Hematopoietic multipotent progenitor cell treated with erythropoietin and hydrocortisone succinate and interleukin-3 and kit ligand, for 6 days (in vitro differentiated cells): ENCODE results near the gene TMSB10.
"Not testable (repeated sequence)": the region's sequence is repeated elsewhere in the genome, so short reads cannot be mapped to it uniquely, and the experiment has no call there.

ENCODE experiments used
- DNase-seq: peaks from one replicate; pipeline ENCODE4 v3.0.0-alpha.2; 2015

TMSB10 gene

DNA sequence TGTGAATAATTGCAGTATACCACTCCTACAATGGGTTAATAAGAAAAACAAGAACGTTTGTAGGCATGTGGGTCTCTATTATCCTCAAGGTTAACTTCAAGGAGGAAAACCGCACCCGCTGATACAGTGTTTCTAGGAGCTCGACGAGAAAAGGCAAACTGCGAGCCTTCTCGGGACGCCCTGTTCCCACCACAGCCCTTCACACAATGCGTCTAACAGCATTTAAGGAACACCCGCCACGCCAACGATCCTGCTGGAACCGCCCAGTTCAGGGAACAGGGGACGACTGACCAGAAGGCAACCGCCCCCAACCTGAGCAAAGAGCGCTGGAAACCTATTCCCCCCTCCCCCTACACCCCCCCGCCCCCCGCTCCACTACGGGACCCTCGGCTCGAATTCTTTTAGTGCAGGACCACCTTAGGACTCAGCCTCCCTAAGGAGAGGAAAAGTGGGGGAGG lies 710 bp upstream of the TMSB10 start:
- DNase-seq, result peak; percentile 67

DNA sequence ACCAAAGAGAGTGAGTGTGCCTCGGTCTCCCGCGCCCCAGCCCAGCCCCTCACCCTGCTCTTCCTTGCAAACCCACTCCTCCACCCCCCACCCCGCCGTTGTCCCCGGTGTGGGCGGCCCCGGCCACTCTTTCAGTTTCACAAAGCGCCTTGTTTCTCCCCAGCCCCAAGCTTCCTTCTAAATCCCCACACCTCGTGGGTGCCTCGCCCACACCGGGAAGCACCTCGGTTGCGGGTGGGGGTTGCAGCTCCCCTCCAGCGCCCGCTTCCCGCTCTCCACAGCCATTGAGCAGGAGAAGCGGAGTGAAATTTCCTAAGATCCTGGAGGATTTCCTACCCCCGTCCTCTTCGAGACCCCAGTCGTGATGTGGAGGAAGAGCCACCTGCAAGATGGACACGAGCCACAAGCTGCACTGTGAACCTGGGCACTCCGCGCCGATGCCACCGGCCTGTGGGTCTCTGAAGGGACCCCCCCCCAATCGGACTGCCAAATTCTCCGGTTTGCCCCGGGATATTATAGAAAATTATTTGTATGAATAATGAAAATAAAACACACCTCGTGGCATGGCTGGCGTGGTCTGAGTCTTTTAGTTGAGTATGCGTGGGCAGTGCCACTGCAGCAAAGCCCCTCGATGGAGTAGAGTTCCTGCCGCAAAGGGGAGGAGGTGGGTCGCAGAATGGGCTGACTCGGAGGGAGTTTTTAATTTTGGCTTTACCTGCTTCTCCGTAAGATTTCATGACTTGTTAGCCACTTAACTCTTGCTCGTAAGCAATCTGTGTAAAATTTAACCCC lies 848 bp downstream of the TMSB10 start:
- DNase-seq, result peak; percentile 36

DNA sequence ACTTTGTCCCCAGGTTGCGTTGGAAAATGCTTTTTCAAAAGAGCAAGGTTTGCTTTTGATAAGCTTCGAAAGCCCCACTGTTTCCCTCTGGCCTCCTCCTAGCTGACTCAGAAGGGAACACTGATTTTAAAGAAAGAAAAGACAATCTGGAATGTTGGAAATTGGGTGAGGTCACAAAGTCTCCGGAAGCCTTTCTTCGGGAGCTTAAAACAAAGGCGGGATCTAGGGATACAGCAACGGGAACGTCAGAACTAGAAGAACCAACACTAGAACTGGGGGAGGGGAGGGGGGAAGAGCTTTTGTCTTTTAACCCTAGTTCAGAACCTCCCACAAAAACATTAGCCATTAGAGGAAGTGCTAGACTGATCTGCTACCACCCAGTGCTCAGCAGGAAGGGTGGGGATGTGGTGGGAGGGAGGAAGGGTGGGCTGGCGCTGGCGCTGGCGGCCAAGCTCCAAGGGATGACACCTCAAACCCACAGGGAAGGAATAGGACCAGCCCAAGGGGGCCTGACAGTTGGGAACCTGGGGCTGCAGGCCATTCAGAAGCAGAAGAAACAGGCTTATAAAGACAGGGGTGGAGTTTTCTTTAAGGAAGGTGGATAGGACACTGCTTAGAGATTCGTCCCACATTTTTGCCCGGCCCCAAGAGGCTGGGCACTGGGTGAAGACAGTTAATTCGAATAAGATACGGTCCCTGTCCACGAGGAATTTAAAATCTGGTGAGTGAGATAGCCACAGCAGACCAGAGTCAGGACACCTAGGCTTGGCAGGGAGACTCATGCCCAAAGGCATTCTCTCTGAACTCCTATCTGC lies 1.7 kb downstream of the TMSB10 start:
- DNase-seq, result peak; percentile 88

DNA sequence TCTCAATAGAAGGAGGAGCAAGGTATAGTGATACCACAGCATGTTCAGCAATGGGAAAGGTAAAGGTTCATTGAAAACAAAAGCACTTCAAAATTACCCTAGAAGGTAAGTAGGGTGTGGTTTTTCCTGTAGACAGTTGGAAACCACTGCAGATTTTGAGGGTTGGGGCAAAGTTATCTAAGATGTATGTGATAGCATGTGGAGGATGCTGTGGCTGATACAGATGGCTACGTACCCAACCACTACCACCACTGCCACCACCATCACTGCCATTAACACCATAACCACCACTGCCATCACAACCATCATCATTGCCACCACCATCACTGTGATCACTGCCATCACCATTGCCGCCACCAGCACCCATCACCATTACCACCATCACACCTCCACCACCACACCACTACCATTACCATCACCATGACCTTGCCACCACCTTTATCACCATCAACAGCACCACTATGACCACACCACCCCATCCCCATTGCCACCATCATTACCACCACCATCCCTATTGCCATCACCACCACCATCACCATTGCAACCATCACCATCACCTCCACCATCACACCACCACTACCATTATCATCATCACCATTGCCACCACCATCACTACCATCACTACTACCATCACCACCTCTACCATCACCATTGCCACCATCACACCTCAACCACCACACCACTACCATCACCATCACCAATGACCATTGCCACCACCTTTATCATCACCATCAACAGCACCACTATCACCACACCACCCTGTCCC lies 3.7 kb downstream of the TMSB10 start:
- DNase-seq, result no peak

DNA sequence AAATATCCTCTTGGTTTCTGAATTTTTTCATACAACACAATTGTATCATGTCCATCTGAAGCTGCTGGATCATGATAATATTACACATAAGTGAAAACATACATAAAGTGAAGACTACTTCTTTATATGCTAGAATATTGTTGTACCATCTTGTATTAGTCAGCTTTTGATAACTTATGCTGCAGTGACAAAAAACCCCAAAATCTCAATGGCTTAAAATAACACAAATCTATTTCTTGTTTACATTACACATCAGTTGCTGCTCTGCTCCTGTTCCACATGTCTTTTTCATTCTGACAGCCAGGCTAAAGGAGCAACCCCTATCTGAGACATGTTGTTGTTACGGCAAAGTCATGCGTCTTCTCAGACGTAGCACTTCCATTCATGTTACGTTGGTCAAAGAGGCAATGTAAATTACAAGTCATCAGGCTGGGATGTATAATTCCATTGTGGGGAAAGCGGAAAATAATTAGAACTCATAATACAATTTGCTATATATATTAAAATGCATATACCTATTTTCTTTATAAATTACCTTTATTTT lies 5.8 kb downstream of the TMSB10 start:
- no peak for DNase-seq

DNA sequence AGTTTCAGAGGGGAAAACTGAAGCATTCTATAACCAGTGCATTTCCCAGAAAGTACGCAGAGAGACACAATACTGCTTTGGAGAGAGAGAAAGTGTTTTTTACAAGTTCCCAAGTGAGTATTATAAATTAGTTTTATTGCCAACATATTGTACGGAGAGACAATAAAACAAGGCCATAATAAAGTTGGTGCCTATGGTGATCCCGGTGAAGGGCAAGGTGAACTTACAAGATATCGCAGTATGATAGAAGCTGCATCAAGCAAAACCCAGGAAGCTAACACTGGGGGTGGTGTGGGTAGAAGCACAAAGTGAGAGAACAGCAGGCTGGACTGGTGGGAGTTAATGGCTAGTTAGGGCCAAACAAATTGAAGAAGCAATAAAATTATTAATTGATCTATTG lies 7.5 kb downstream of the TMSB10 start:
- no peak for DNase-seq

DNA sequence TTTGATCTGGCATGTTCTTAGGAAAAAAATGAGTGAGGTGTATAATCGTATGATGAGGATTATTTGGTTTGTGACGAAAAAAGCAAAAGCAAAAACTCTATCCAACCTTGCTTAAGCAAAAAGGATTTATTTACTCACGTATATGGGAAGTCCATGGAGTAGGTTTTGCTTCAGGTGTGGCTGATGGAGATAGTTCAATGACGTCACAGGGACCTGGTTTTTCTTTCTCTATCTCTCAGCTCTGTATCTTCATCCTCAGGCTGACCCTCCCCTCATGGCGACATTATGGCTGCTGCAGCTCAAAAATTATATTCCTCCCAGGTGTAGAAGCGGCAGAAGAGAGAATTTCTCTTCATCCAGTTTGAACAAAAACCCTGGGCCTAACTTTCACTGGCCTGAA lies 8.9 kb downstream of the TMSB10 start:
- no peak for DNase-seq

DNA sequence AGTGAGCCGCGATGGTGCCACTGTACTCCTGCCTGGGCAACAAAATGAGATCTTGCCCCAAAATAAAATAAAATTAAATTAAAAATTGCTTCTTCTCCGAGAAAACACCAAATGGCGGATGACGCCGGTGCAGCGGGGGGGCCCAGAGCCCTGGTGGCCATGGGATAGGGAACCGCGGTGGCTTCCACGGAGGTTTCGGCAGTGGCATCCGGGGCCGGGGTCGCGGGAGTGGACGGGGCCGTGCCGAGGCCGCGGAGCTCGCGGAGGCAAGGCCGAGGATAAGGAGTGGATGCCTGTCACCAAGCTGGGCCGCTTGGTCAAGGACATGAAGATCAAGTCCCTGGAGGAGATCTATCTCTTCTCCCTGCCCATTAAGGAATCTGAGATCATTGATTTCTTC lies 10.2 kb downstream of the TMSB10 start:
- DNase-seq, result not testable (repeated sequence)

DNA sequence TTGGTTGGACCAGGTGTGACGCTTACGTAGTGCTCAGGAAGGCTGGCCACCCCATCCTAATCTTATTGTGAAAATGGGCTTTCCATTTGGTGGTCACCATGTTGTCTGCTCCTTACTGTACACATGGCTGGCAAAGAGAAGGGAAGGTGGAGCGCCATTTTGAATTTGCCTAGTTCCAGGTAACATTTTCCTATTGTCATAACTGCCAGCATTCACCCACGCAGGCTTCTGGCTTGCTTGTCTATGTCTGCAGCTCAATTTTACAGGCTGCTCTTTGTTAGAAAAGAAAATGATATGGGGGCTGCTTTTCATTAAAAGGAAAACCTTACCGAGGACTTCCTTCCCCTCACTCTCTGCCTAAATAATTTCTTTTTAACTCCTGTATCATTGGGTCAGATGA lies 12.4 kb downstream of the TMSB10 start:
- DNase-seq, result not testable (repeated sequence)

DNA sequence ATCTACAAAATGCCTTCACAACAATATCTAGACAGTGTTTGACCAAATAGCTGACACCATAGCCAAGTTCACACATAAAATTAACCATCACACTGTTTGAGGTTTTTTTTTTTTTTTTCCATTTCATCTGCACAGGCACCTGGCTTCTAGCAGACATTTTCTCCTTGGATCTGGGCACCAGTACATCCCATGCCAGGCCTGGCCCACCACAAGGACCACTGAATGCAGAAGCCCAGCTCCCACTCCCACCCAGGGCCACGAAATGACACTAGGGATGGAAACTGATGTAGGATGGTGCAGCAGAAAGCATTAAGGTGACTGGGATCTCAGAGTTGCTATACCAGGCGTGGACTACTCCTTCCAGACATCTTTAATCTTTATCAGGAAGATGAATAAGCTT lies 13.0 kb downstream of the TMSB10 start:
- DNase-seq, result no peak

DNA sequence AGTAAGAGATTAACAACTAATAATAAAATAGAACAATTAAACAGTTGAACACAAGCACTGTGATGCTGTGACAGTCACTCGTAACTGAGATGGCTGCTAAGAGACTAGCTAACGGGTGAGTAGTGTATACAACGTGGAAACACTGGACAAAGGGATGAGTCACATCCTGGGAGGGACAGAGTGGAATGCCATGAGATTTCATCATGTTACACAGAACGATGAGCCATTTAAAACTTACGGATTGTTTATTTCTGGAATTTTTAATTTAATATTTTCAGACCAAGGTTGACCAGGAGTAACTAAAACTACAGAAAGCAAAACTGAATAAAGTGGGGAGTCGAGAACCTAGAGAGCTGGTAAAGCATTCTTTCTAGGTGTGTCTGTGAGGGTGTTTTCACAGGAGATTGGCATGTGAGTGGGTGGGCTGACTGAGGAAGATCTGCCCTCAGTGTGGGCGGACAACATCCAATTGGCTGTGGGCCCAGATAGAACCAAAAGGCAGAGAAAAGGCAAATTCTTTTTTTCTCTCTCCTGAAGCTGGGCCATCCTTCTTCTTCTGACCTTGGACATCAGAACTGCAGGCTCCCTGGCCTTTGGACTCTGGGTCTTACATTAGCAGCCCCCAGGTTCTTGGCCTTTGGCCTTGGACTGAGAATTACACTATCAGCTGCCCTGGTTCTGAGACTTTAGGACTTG lies 14.6 kb downstream of the TMSB10 start:
- peak; percentile 21 for DNase-seq

DNA sequence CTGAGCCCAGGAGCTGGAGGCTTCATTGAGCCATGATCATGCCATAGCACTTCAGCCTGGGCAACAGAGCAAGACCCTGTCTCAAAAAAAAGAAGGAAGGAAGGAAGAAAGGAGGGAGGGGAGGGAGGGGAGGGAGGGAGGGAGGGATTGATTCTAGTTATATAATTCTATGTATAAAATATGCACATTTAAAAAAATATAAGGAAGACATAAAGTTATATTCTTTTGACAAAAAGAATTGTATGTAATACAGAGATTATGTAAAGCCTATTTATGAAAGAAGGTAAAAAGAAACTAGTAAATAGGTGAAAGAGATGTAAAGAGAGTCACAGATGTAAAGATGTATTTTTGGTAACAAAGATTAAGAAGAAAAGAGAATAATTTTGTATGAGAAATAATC lies 17.6 kb downstream of the TMSB10 start:
- DNase-seq, result no peak

DNA sequence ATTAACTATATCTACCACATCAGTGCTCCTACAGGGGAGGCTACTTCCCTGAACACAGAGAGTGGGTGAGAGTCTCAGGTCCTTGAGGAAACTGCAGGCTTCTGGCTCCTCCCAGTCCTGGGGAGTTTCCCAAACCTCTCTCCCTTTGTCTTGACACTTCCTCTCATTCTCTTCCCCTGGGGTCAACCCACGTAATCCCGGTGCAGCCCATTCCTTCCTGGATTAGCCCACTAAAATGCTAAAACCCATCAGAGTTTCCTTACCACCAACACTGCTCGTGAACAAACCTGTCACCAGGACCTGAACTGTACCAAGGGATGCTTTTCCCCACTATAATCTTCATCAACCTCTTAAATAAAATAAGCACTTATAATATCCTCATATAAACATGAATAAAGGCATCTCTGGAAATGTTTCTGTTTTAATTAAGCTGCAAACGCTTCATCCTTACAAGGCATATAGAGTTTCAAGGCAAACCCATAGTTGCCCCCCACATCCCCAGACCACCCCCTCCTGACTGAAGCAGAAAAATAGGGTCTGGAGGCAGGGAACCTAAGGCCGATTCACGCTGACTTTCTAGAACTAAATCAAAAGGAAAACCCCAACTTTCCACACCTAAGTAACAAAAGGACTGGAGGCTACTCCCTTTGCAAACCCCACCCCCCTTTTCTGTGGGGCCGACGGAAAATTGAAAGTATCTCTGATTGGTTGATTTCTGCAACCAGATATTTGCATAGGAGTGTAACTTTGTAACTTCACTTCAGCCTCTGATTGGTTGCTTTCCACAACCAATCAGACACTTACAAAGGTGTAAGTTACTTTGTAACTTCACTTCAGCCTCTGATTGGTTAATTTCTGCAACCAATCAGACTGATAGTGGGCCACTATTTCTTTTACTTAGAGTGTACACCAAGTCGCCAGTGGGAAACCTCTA lies 19.0 kb downstream of the TMSB10 start:
- DNase-seq, result peak; percentile 69

DNA sequence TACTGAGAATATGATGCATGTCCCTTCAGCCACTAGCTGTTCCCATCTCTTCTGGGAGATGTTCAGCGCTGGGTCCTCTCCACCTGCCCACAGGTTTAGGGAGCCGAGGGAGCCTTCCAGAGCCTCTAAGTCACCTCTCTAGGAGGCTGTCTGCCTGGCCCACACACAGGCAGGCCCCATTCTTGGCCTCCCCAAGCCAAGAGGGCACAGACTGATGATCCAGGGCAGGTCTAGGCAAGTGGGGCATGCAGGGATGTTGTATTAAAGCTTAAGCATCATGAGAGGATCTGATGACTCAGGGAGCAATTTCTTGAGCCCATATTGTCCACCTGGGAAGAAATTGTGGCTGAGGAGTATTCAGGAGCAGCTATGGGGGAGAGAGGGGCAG lies 19.9 kb downstream of the TMSB10 start:
- no peak for DNase-seq

DNA sequence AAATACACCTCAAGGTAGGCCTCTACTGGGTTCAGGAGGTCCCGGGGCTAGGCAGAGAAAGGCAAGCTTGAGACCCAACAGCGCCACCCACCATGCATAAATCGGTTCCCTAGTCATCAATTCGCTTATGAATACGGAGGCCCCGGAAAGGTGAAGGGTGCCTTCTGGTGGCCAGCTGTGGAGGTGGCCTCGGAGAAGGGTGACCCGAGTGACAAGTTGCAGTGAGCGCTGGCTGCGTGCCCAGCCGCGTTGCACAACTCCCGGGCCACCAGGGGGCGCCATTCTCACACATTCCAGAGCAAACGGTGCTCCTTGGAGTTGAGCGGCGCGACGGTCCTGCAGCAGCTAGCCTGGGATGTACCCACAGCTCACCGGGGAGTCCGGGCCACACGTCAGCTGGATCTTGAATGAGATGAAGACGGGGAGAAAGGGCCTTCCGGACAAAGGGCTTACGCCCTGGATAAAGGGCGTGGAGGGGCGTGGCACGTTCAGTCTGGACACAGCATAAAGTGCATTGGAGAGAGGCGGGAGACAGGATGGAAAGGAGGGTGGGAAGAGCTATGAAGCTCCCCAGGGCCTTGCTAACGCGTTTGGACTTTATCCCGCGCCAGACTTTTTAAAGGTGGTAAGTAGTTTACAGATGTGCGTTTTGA lies 20.4 kb downstream of the TMSB10 start:
- DNase-seq, result peak; percentile 97

DNA sequence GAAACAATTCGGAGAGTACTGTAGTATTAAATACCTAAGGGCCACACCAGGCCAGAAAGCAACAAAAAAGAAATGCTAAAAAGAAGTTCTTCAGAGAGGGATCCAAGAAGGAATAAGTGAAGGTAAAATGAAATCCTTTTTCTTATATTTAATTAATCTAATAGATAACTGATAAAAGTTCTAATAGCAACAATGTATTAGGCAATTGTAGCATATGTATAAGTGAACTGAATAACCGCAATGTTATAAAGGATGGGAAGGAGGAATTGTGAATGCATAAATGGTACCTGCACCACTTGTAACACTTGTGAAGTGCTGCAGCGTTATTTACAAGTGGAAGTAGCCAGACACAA lies 21.8 kb downstream of the TMSB10 start:
- DNase-seq, result no peak

DNA sequence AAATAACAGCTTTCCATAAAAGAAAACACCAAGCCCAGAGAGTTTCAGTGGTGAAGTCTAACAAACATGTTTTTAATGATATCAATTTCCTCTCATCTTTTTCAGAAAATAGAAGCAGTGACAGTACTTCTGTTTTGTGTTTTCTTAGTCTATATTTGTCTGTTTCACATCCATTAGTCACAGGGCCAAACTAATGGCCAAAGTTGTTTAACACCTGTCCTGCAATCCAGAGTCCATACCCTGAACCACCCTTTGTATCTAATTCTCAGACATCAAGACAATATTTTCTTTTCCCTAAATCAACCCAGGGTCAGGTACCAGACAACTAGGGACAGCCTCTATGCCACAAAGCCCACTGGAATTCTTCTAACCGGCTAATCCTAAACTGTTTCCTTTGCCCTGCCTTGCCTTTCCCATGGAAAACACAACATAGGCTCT lies 25.9 kb downstream of the TMSB10 start:
- no peak for DNase-seq

DNA sequence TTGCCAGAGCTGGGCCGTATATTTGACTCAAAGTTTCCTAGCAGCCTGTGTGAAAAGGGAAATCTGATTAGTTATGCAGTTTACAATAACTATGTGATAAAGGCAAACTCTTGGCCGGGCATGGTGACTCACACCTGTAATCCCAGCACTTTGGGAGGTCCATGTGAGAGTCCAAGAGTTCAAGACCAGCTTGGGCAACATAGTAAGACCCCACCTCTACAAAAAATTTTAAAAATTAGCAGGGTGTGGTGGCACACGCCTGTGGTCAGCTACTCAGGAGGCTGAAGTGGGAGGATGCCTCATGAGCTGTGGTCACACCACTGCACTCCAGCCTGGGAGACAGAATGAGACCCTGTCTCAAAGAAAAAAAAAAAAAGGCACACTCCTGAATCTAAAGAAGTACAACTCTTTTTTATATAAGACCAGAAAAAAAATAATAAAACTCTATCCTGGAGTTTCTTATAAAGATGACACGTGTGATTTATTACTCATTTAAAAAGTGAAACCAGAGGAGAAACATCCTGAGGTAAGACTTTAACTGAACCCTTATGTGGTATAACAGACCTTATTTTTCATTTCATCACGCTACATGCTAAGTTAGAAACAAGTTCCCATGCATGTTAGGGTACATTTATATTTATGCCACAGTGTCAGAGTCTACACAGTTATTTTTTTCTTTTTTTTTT lies 32.9 kb downstream of the TMSB10 start:
- DNase-seq, result no peak

DNA sequence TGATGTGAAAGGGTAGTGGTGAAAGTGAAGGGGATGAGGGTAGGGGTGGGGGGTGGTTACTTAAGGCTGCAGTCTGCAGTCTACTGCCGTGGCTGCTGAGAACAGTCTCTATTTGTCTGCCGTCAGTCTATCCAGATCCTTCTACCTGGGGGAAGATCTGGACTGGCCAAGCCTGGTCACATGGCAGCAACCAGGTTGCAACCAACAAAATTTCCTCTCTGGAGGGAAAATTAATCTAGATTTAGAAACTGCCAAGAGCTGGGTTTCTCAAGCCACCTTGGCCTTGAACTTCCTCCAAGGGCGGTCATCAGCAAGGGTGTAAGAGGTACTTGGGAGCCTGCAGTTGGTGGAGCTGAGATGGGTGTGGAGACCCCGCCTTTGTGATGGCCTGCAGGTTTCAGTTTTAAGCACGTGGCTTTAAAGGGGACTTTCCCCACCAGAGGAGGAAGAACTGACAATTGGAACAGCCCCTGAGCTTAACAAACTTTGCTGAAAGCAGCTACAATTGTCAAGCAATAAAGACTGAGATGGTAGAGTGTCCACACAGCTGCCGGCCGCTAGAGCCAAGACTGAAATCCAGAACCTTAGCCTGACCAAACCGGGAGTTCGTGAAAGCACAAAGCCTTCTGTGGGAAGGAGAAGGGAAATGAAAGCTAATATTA lies 34.1 kb downstream of the TMSB10 start:
- peak; percentile 76 for DNase-seq

DNA sequence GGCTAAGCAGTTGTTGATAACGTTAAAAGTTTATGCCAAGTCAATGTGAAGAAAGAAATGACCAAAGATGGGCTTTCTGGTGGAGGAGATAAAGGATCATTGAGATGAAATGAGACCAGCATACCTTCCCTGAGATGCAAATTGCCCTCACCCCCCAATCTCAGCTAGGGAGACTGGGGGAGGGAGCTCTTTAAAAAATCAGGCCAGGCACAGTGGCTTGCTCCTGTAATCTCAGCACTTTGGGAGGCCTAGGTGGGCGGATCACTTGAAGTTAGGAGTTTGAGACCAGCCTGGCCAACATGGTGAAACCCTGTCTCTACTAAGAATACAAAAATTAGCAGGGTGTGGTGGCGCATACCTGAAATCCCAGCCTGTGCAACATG lies 34.6 kb downstream of the TMSB10 start:
- no peak for DNase-seq
